K562 (cell line): ENCODE data around the gene HAPSTR1. TPM values are rescaled to one million over a fixed set of nuclear protein-coding genes. Genes with fewer than 3 reads are reported as not detected.

Experiments used
- C11orf30 ChIP-seq: fragments of 450-650 bp; IDR thresholded peaks from 2 replicates; pipeline ENCODE4 v1.6.1; 2016; ENCODE audit warnings: low read depth, mild to moderate bottlenecking
- DNMT1 ChIP-seq: fragments of 450-650 bp; IDR thresholded peaks from 2 replicates; pipeline ENCODE4 v1.6.1; 2016; ENCODE audit warnings: antibody characterized with exemption, mild to moderate bottlenecking
- ELF1 ChIP-seq: fragments of 200-800 bp; sonication (Bioruptor generic); IDR thresholded peaks from 2 replicates; pipeline ENCODE4 v1.6.1; 2016; ENCODE audit warnings: missing genetic modification characterization, missing compliant biosample characterization
- HNRNPL ChIP-seq: fragments of 200-400 bp; formaldehyde crosslinking; IDR thresholded peaks from 2 replicates; pipeline ENCODE4 v1.6.1; 2017; ENCODE audit warnings: low read depth, mild to moderate bottlenecking, low read length
- KDM1A ChIP-seq, 2 experiments: fragments of 450-650 bp; IDR thresholded peaks; 2 replicates each; pipeline ENCODE4 v1.6.1; 2016; ENCODE audit warnings: mild to moderate bottlenecking in 2 of 2
- KLF16 ChIP-seq: IDR thresholded peaks from 2 replicates; pipeline ENCODE4 v1.6.1; 2016; ENCODE audit warnings: antibody characterized with exemption
- MTA1 ChIP-seq: fragments of 450-650 bp; IDR thresholded peaks from 2 replicates; pipeline ENCODE4 v1.6.1; 2017; ENCODE audit warnings: borderline replicate concordance
- NR2F6 ChIP-seq: fragments of 450-650 bp; formaldehyde crosslinking; IDR thresholded peaks from 2 replicates; pipeline ENCODE4 v1.4.0; 2020; ENCODE audit warnings: mild to moderate bottlenecking
- POLR2AphosphoS2 ChIP-seq: IDR thresholded peaks from 2 replicates; pipeline ENCODE4 v1.6.1; 2012; ENCODE audit warnings: low read length, improper control_type of control experiment
- RBBP5 ChIP-seq: fragments of 200-600 bp; sonication (generic); IDR thresholded peaks from 2 replicates; pipeline ENCODE4 v1.6.1; 2012; ENCODE audit warnings: borderline replicate concordance, mild to moderate bottlenecking, low read length, control low read depth, inconsistent platforms; ENCODE audit not compliant: insufficient read depth, poor library complexity, severe bottlenecking
- RCOR1 ChIP-seq, 2 experiments: IDR thresholded peaks; 2 replicates each; pipeline ENCODE4 v1.6.1; 2012; ENCODE audit warnings: low read depth in 2 of 2, low read length in 2 of 2, borderline replicate concordance in 1 of 2, improper control_type of control experiment in 1 of 2
- TEAD4 ChIP-seq, 2 experiments: sonication (generic) in 1 of 2; formaldehyde crosslinking in 1 of 2; IDR thresholded peaks; 2 replicates each; pipeline versions ENCODE4 v1.6.1 to v1.8.0; 2012 to 2022; ENCODE audit warnings: borderline replicate concordance in 1 of 2, inconsistent platforms in 1 of 2, low read length in 1 of 2, mild to moderate bottlenecking in 1 of 2, missing genetic modification reagents in 1 of 2
- XRCC5 ChIP-seq: fragments of 200-400 bp; formaldehyde crosslinking; IDR thresholded peaks from 2 replicates; pipeline ENCODE4 v1.6.1; 2017; ENCODE audit warnings: low read depth, mild to moderate bottlenecking, low read length
- ZNF24 ChIP-seq: fragments of 450-650 bp; IDR thresholded peaks from 2 replicates; pipeline ENCODE4 v1.6.1; 2016
- ZNF316 ChIP-seq: fragments of 450-650 bp; IDR thresholded peaks from 2 replicates; pipeline ENCODE4 v1.6.1; 2016
- ZNF766 ChIP-seq: fragments of 200-800 bp; sonication (Bioruptor generic); conservative IDR thresholded peaks from 2 replicates; pipeline ENCODE4 v1.6.1; 2016; ENCODE audit warnings: missing genetic modification characterization, missing compliant biosample characterization
- polyA plus RNA-seq, 8 experiments: library from polyadenylated mRNA; depleted of rRNA in 4 of 8; stranded (reverse) in 5 of 8; unstranded in 3 of 8; fragments of >200 nt; fragmentation: Nextera tagmentation in 2 of 8; fragmentation: Illumina TruSeq in 1 of 8; extraction: Ambion mirVana in 2 of 8; extraction: Trizol in 1 of 8; gene quantifications; 2 replicates each; pipeline versions ENCODE4 v1.2.1 to v1.2.3, GENCODE V29; 2011 to 2014; ENCODE audit warnings: inconsistent platforms in 1 of 8, missing spikeins in 1 of 8
- total RNA-seq, 7 experiments: library from RNA; depleted of rRNA in 6 of 7; stranded (reverse); fragments of >200 nt in 6 of 7; fragmentation: Illumina TruSeq in 2 of 7; extraction: Trizol in 2 of 7; gene quantifications; 2 replicates each; pipeline versions ENCODE4 v1.2.1 to v1.2.3, GENCODE V29; 2011 to 2021; ENCODE audit warnings: low replicate concordance in 1 of 7
- TF ChIP-seq, protein P1 (sequence below): fragments of 250-450 bp; sonication (Bioruptor Pico); IDR thresholded peaks from 2 replicates; pipeline ENCODE4 v1.4.0; 2020; ENCODE audit warnings: mild to moderate bottlenecking
- TF ChIP-seq, protein P2 (sequence below): IDR thresholded peaks from 2 replicates; pipeline ENCODE4 v1.6.1; 2011; ENCODE audit warnings: borderline replicate concordance, low read depth, mild to moderate bottlenecking, moderate library complexity, low read length; ENCODE audit not compliant: insufficient read depth, poor library complexity, severe bottlenecking
- TF ChIP-seq, protein P3 (sequence below), 3 experiments: fragments of 200-800 bp in 1 of 3; sonication (Bioruptor generic) in 1 of 3; sonication (generic) in 1 of 3; formaldehyde crosslinking in 1 of 3; IDR thresholded peaks; 2 replicates each; pipeline versions ENCODE4 v1.6.1 to v1.8.0; 2016 to 2022; ENCODE audit warnings: mild to moderate bottlenecking in 2 of 3, missing compliant biosample characterization in 2 of 3, missing genetic modification characterization in 2 of 3, missing genetic modification reagents in 1 of 3
- TF ChIP-seq, protein P4 (sequence below): sonication (generic); formaldehyde crosslinking; IDR thresholded peaks from 2 replicates; pipeline ENCODE4 v1.8.1; 2023; ENCODE audit warnings: mild to moderate bottlenecking, missing genetic modification reagents

Gene HAPSTR1
- total and polyA plus RNA-seq, 9 of the 15 experiments (the other 6 are each of a cell fraction or from before 2014, with no cell fraction given): 10.8 to 67.9 (median 36.5) TPM

DNA sequence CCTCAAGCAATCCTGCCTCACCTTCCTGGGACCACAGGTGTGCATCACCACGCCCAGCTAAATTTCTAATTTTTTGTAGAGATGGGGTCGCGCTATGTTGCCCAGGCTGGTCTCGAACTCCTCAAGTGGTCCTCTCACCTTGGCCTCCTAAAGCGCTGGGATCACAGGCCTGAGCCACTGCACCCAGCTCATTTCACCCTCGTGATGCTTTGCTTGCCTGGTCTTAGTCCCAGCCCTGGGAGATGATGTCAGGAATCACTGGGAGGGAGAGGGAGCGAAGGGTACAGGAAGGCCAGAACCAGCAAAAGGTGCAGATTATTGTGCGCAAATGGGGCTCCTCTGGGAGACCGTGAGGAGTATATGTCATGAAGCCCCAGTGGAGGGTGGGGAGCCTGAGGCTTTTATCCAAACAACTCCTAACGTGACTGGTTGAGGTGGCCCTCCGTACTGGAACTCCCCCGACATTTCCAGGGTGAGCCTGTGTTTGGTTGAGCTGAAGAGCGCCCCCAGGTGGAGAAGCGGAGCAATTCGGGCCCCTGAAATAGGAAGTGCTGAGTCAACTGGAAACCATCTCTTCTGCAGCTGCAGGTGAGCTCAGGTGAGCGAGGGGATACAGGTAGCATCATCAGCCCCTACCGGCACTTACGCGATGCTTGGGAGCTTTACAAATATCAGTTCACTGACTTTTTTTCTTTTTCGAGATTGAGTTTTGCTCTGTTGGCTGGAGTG is 41.2 kb upstream of the HAPSTR1 start (continued):
- TF ChIP-seq NR2F6 (CRISPR knock-in tag) (no peak), RCOR1 (IDR thresholded peaks at IDR 0.05; ENCODE audit: borderline replicate concordance in 1 of 2, low read depth in 2 of 2, low read length in 2 of 2) (peak in 1 of 2 experiments; percentile 58; a peak in 1 of 4 replicates), ELF1 (0 out of 2 replicates have a peak, but pooled peaks have one; percentile 27), HNRNPL (no peak), KLF16 (peak; percentile 56; the same call in 1 of the 2 replicates), C11orf30 (peak; percentile 97), TEAD4 (IDR thresholded peaks at IDR 0.05; ENCODE audit: low read length) (peak; percentile 28; the same call in 1 of the 2 replicates), TEAD4 (CRISPR knock-in tag; IDR thresholded peaks at IDR 0.05; ENCODE audit: borderline replicate concordance) (no peak), XRCC5 (no peak), KDM1A (IDR thresholded peaks at IDR 0.05) (0 out of 4 replicates have a peak, but pooled peaks have one; percentile 10 to 11), MTA1 (0 out of 2 replicates have a peak, but pooled peaks have one; percentile 50), ZNF24 (no peak), POLR2AphosphoS2 (peak; percentile 37; the same call in 1 of the 2 replicates), ZNF316 (peak; percentile 98), RBBP5 (no peak), DNMT1 (no peak), ZNF766 (CRISPR knock-in tag) (no peak)
- TF ChIP-seq, protein P1, sequence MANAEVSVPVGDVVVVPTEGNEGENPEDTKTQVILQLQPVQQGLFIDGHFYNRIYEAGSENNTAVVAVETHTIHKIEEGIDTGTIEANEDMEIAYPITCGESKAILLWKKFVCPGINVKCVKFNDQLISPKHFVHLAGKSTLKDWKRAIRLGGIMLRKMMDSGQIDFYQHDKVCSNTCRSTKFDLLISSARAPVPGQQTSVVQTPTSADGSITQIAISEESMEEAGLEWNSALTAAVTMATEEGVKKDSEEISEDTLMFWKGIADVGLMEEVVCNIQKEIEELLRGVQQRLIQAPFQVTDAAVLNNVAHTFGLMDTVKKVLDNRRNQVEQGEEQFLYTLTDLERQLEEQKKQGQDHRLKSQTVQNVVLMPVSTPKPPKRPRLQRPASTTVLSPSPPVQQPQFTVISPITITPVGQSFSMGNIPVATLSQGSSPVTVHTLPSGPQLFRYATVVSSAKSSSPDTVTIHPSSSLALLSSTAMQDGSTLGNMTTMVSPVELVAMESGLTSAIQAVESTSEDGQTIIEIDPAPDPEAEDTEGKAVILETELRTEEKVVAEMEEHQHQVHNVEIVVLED (CRISPR knock-in tag): no peak
- TF ChIP-seq, protein P2, sequence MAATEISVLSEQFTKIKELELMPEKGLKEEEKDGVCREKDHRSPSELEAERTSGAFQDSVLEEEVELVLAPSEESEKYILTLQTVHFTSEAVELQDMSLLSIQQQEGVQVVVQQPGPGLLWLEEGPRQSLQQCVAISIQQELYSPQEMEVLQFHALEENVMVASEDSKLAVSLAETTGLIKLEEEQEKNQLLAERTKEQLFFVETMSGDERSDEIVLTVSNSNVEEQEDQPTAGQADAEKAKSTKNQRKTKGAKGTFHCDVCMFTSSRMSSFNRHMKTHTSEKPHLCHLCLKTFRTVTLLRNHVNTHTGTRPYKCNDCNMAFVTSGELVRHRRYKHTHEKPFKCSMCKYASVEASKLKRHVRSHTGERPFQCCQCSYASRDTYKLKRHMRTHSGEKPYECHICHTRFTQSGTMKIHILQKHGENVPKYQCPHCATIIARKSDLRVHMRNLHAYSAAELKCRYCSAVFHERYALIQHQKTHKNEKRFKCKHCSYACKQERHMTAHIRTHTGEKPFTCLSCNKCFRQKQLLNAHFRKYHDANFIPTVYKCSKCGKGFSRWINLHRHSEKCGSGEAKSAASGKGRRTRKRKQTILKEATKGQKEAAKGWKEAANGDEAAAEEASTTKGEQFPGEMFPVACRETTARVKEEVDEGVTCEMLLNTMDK: peak; percentile 69
- TF ChIP-seq, protein P3, sequence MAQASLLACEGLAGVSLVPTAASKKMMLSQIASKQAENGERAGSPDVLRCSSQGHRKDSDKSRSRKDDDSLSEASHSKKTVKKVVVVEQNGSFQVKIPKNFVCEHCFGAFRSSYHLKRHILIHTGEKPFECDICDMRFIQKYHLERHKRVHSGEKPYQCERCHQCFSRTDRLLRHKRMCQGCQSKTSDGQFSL (CRISPR knock-in tag; IDR thresholded peaks at IDR 0.05): 0 out of 2 replicates have a peak, but pooled peaks have one; percentile 43
- TF ChIP-seq, protein P3 (tag; IDR thresholded peaks at IDR 0.05): no peak
- TF ChIP-seq, protein P4, sequence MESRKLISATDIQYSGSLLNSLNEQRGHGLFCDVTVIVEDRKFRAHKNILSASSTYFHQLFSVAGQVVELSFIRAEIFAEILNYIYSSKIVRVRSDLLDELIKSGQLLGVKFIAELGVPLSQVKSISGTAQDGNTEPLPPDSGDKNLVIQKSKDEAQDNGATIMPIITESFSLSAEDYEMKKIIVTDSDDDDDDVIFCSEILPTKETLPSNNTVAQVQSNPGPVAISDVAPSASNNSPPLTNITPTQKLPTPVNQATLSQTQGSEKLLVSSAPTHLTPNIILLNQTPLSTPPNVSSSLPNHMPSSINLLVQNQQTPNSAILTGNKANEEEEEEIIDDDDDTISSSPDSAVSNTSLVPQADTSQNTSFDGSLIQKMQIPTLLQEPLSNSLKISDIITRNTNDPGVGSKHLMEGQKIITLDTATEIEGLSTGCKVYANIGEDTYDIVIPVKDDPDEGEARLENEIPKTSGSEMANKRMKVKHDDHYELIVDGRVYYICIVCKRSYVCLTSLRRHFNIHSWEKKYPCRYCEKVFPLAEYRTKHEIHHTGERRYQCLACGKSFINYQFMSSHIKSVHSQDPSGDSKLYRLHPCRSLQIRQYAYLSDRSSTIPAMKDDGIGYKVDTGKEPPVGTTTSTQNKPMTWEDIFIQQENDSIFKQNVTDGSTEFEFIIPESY (CRISPR knock-in tag): 0 out of 2 replicates have a peak, but pooled peaks have one; percentile 10
